RWPE2 (cell line): ENCODE data around the gene TAB2.

ENCODE experiments used
- ATAC-seq: fragments of 200-7000 bp; cut with Tn5 transposase; 3 replicates; pipeline ENCODE4 v1.9.1; 2021; ENCODE audit warnings: low read depth
- DNase-seq: peaks from one replicate; pipeline ENCODE4 v3.0.0-alpha.2; 2020; ENCODE audit warnings: low spot score
- H3K27ac ChIP-seq: fragments of 450-650 bp; 2 replicates; pipeline ENCODE4 v1.5.1; 2017; ENCODE audit warnings: mild to moderate bottlenecking; ENCODE audit not compliant: poor library complexity, severe bottlenecking
- H3K27me3 ChIP-seq: fragments of 250-450 bp; sonication (Bioruptor Pico); 2 replicates; pipeline ENCODE4 v1.5.1; 2021; ENCODE audit warnings: mild to moderate bottlenecking, moderate library complexity; ENCODE audit not compliant: insufficient read depth, poor library complexity, severe bottlenecking
- H3K36me3 ChIP-seq: fragments of 250-450 bp; sonication (Bioruptor Pico); 2 replicates; pipeline ENCODE4 v1.5.1; 2020; ENCODE audit warnings: low read depth, mild to moderate bottlenecking, moderate library complexity
- H3K4me1 ChIP-seq: fragments of 250-450 bp; sonication (Bioruptor Pico); 2 replicates; pipeline ENCODE4 v1.5.1; 2021; ENCODE audit warnings: mild to moderate bottlenecking, moderate library complexity; ENCODE audit not compliant: insufficient read depth, poor library complexity, severe bottlenecking
- H3K4me3 ChIP-seq: fragments of 250-450 bp; sonication (Bioruptor Pico); 2 replicates; pipeline ENCODE4 v1.5.1; 2021; ENCODE audit warnings: mild to moderate bottlenecking, moderate library complexity; ENCODE audit not compliant: severe bottlenecking
- H3K9me3 ChIP-seq: fragments of 250-450 bp; sonication (Bioruptor Pico); 2 replicates; pipeline ENCODE4 v1.5.1; 2021; ENCODE audit warnings: mild to moderate bottlenecking, moderate library complexity; ENCODE audit not compliant: severe bottlenecking
- TF ChIP-seq, protein P1 (sequence below): fragments of 450-650 bp; IDR thresholded peaks from one replicate; pipeline ENCODE4 v1.5.1; 2017; ENCODE audit warnings: mild to moderate bottlenecking, moderate library complexity; ENCODE audit not compliant: poor library complexity, severe bottlenecking

Gene TAB2

GRCh38 chr6:149425754-149426153 is 108.2 kb downstream of the TAB2 start:
- TF ChIP-seq, protein P1, sequence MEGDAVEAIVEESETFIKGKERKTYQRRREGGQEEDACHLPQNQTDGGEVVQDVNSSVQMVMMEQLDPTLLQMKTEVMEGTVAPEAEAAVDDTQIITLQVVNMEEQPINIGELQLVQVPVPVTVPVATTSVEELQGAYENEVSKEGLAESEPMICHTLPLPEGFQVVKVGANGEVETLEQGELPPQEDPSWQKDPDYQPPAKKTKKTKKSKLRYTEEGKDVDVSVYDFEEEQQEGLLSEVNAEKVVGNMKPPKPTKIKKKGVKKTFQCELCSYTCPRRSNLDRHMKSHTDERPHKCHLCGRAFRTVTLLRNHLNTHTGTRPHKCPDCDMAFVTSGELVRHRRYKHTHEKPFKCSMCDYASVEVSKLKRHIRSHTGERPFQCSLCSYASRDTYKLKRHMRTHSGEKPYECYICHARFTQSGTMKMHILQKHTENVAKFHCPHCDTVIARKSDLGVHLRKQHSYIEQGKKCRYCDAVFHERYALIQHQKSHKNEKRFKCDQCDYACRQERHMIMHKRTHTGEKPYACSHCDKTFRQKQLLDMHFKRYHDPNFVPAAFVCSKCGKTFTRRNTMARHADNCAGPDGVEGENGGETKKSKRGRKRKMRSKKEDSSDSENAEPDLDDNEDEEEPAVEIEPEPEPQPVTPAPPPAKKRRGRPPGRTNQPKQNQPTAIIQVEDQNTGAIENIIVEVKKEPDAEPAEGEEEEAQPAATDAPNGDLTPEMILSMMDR = no peak
- H3K27me3 ChIP-seq = no peaks in the 10 kb centered on the region
- H3K36me3 ChIP-seq = no peaks in the 10 kb centered on the region
- no peak for DNase-seq
- H3K4me1 ChIP-seq = no peaks in the 10 kb centered on the region
- no peak overlapping the region for H3K4me3 ChIP-seq
- H3K9me3 ChIP-seq = no peaks in the 10 kb centered on the region
- ATAC-seq = no peak
- H3K27ac ChIP-seq = no peak overlapping the region

DNA sequence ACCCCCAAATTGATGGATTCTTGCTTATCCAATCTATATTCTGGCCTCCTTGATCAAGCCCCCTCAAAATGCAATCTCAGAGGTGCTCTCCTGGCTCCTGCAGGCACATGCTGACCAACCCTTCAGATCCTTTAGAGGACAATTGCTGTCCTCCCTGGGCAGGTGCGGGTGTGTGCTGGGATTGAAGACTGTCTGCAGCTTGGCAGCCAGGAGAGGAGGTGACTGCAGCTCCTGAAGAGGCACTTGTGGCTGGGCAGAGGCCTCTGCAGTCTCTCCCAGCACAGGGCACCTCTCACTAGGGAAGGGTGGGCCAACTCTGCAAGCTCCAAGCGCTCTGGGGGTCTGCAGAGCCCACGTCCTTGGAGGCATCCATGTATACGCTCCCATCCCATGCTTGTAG is 111.1 kb downstream of the TAB2 start:
- Histone ChIP-seq H3K27me3 (no peaks in the 10 kb centered on the region), H3K9me3 (no peaks in the 10 kb centered on the region), H3K4me3 (no peak overlapping the region), H3K36me3 (no peaks in the 10 kb centered on the region), H3K27ac (no peak overlapping the region), H3K4me1 (no peaks in the 10 kb centered on the region)
- DNase-seq (no peak), ATAC-seq (no peak)
- TF ChIP-seq, protein P1 = no peak

DNA sequence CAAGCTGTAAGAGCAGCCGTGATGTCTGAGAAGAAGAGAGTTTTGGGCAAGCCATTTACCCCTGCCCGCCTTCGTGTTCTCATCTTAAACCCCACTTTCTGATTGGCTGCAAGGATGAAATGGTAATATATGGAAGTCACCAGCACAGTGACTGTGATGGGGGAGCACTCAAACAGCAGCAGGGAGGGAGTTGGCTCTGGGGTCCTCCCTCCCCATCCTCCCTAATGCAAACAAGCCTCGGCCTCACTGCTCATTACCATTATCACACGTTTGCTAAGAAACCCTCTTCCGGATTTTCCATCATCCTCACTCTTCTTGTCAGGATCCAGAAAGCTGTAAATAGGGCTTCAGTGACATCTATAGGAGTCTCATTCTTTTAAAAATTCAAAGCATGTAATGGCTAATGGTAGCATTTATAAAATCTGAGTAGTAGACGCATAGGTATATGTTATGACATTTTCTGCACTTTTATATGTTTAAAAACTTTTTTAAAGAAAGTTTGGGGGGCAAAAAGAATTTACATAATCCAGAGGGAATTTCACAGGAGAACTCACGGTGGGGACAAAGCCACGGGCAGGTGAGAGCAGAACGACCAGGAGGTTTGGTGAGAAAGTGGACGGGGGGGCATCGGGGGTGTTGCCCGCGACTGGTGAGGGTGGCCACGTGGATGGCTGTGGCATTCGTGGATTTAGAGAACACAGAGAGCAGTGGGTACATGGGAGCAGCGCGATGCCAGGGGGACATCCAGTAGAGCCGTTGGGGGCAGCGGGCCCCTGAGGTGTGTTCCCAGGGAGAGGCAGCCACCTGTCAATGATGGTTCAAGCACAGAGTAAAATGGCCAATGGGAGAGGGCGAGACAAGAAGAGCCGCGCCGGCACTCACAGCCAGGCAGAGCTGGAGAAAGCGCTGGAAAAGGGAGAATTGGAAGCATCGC is 112.2 kb downstream of the TAB2 start:
- no peak for ATAC-seq

DNA sequence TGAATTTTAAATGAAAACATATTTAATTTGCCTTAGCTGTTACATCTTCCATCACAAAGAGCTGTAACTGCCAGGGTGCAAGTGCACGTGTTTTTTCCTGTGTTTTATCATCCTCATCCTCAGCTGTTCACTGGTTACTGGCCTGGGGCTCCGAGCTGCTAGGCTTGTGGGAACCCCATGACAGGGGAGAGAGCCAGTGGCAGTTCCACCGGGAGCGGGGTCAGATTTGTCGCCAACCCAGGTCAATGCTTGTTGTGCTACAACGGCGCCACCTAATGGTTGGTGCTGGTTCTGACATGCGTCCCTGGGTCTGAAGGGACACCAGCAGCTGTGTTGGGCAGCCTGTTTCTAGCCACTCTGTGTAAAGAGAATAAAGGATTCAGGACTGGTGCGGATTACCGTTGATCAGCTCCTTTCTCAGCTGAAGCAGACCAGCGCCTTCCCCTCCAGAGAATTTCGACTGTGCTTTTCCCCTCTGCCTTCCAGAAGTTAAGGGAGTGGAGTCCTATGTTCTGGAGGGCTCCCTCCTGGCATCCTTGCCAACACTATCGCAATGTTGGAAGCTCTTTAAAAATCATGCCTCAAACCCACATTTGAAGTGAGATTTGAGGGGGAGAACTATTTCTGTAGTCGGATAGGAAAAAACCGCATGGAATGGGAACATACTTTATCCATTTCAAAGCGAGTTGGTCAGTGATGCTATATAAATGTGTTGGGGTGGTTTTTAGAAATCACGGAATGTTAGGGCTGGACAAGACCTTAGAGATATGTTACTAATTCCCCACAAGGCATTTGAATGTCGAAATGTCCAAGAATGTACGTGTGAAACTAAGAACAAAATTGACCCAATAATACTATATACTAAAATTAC is 114.6 kb downstream of the TAB2 start:
- Histone ChIP-seq H3K36me3 (no peaks in the 10 kb centered on the region), H3K4me3 (no peak overlapping the region), H3K27ac (no peak overlapping the region), H3K27me3 (no peaks in the 10 kb centered on the region), H3K9me3 (no peaks in the 10 kb centered on the region), H3K4me1 (no peaks in the 10 kb centered on the region)
- DNase-seq (no peak), ATAC-seq (peak; percentile 94)
- TF ChIP-seq, protein P1 = peak; percentile 95

More for the DNA sequence above, 112.2 kb downstream of the TAB2 start:
- Histone ChIP-seq H3K36me3 (no peaks in the 10 kb centered on the region), H3K4me3 (no peak overlapping the region), H3K9me3 (no peaks in the 10 kb centered on the region), H3K27ac (no peak overlapping the region), H3K27me3 (no peaks in the 10 kb centered on the region), H3K4me1 (no peaks in the 10 kb centered on the region)
- no peak for DNase-seq
- TF ChIP-seq, protein P1 = peak; percentile 31
